Measurements from ENCODE around the gene NPHP1. TPM values are rescaled to one million over a fixed set of nuclear protein-coding genes. Genes with fewer than 3 reads are reported as not detected.

NPHP1 gene
- total and polyA plus RNA-seq, 2 donors (not counting 1 experiment from before 2014, with no cell fraction given): 2.4 TPM

DNA sequence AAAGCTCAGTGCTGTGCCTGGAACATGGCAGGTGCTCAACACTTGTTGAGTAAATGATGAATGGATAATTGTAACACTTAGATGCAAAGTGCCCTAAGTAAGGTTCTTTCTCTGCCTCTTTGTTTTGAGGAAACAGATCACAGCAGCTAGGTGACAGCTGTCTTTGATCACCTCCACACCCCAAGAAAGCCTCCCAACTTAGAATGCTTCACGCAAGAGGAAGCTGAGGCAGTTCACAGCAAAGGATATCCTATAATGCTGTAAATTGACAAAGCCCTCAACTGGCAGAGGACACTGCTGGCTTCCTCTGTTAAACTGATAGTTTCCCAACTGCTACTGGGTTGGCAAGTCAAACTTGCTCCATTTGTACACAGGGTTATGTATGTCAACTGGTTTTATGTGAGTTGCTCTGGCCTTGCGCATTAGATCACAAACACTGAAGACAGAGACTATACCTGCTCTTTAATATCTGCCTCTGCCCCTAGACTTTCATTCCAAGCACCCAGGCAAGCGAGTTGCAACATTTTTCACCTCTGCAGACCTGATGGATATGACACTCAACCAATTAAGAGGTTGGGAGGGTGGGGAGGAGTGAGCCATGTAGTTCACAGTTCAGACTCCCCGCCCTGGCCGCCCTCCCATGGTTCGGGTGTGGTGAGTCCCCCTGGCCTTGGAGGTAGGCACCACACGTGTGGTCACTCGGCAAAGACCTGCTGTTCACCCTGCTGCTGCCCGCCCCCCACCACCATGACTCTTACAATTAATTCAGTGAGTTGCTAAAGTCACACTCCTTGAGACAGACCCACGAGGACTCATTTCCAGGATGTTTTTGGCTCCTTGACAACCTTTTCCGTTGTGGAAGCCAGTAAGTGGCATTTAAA lies 84.4 kb downstream of the NPHP1 start:
- H3K27ac Mint-ChIP-seq: no peak overlapping the region
- H3K9ac ChIP-seq (ENCODE audit: low read length): no peak overlapping the region
- no peak overlapping the region for H2AFZ ChIP-seq (ENCODE audit: insufficient read depth, low read depth, low read length, poor library complexity, severe bottlenecking)
- TF ChIP-seq EZH2 (IDR thresholded peaks at IDR 0.05; ENCODE audit: borderline replicate concordance, insufficient read depth, low read depth, low read length, poor library complexity, severe bottlenecking): no peak
- TF ChIP-seq, protein P1, sequence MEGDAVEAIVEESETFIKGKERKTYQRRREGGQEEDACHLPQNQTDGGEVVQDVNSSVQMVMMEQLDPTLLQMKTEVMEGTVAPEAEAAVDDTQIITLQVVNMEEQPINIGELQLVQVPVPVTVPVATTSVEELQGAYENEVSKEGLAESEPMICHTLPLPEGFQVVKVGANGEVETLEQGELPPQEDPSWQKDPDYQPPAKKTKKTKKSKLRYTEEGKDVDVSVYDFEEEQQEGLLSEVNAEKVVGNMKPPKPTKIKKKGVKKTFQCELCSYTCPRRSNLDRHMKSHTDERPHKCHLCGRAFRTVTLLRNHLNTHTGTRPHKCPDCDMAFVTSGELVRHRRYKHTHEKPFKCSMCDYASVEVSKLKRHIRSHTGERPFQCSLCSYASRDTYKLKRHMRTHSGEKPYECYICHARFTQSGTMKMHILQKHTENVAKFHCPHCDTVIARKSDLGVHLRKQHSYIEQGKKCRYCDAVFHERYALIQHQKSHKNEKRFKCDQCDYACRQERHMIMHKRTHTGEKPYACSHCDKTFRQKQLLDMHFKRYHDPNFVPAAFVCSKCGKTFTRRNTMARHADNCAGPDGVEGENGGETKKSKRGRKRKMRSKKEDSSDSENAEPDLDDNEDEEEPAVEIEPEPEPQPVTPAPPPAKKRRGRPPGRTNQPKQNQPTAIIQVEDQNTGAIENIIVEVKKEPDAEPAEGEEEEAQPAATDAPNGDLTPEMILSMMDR (IDR thresholded peaks at IDR 0.05): no peak
- peaks cover 0 to 7% (median 0%) of the 10 kb centered on the region in 3 donors for H3K9me3 ChIP-seq (ENCODE audit: control extremely low read depth in 1 of 3, control insufficient read depth in 2 of 3, insufficient read depth in 1 of 3, low read length in 2 of 3)
- 89% methylated on average over 3 of the region's 11 CpGs for WGBS (ENCODE audit: insufficient coverage)
- no peak overlapping the region for H3K4me3 ChIP-seq (ENCODE audit: control extremely low read depth in 1 of 5, extremely low read depth in 1 of 5, insufficient read depth in 1 of 5, low read depth in 2 of 5, low read length in 4 of 5)
- no peak overlapping the region for H3K27ac ChIP-seq (ENCODE audit: low read length in 2 of 2)
- ATAC-seq (ENCODE audit: low read depth) (no peak), DNase-seq (no peak)
- no peaks in the 10 kb centered on the region for H3K36me3 ChIP-seq (replicated peaks in 1 of 2; ENCODE audit: control extremely low read depth in 1 of 2, control insufficient read depth in 1 of 2, extremely low read depth in 1 of 2, insufficient read depth in 2 of 2, low read length in 1 of 2)
- H3K4me1 ChIP-seq (ENCODE audit: control insufficient read depth in 2 of 2, insufficient read depth in 2 of 2, low read length in 2 of 2): no peaks in the 10 kb centered on the region
- no peaks in the 10 kb centered on the region for H3K4me1 Mint-ChIP-seq
- ChIA-PET CTCF (no interaction called here), POLR2A (no interaction called here)
- no peak overlapping the region for H3K4me3 Mint-ChIP-seq
- H3K9me3 Mint-ChIP-seq (ENCODE audit: insufficient read depth): no peaks in the 10 kb centered on the region
- intact Hi-C loops (cut with micrococcal nuclease): no loop called here
- no peaks in the 10 kb centered on the region for H4K20me1 ChIP-seq (ENCODE audit: control insufficient read depth, insufficient read depth, low read length, poor library complexity, severe bottlenecking)
- no peak overlapping the region for H3K4me2 ChIP-seq (replicated peaks; ENCODE audit: low read depth, low read length, poor library complexity, severe bottlenecking)
- peaks cover 36% of the 10 kb centered on the region for H3K27me3 Mint-ChIP-seq
- peaks cover 0 to 24% (median 3%) of the 10 kb centered on the region in 4 experiments for H3K27me3 ChIP-seq (replicated peaks in 1 of 4; ENCODE audit: control extremely low read depth in 1 of 4, control insufficient read depth in 3 of 4, insufficient read depth in 4 of 4, low read length in 3 of 4)
- H3K79me2 ChIP-seq (ENCODE audit: control insufficient read depth, insufficient read depth, low read length): no peaks in the 10 kb centered on the region

DNA sequence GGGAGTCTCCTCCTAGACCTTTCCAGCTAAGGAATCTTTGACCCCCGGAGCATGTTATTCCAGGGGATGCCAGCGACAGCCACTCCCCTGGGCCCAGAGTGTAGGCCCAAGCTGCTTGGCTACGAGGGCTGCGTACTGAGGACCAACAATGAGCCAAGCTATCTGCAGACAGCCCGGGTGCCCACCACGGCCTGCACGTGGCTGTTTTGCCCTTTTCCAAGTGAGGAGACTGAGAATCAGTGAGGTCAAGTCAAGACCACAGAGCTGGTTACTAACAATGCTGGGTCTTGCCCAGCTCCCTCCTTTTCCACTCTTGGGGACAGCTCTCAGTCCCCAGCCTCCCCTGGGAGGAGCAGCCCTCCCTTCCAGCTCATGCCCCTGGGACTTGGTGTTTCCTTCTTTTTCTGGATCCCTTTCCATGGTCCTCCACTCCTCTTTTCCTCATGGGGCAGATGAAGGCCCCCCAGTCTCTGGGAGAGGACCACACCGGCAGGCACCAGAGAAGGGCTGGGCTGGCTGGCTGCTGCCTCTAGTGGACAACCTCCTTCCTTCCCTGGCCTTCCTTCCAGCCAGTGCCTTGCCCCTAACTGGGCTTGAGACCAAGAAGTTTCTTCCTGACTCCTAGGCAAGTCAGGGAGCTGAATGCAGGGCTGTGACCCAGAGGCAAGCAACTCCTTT lies 88.6 kb downstream of the NPHP1 start:
- no peak overlapping the region for H2AFZ ChIP-seq (ENCODE audit: insufficient read depth, low read depth, low read length, poor library complexity, severe bottlenecking)
- no peak overlapping the region for H3K4me2 ChIP-seq (replicated peaks; ENCODE audit: low read depth, low read length, poor library complexity, severe bottlenecking)
- peaks cover 0 to 30% (median 6%) of the 10 kb centered on the region in 4 experiments for H3K27me3 ChIP-seq (replicated peaks in 1 of 4; ENCODE audit: control extremely low read depth in 1 of 4, control insufficient read depth in 3 of 4, insufficient read depth in 4 of 4, low read length in 3 of 4)
- H3K4me3 Mint-ChIP-seq: no peak overlapping the region
- no peaks in the 10 kb centered on the region for H3K36me3 ChIP-seq (replicated peaks in 1 of 2; ENCODE audit: control extremely low read depth in 1 of 2, control insufficient read depth in 1 of 2, extremely low read depth in 1 of 2, insufficient read depth in 2 of 2, low read length in 1 of 2)
- H3K27ac ChIP-seq (ENCODE audit: low read length in 2 of 2): no peak overlapping the region
- POLR2A ChIA-PET: no interaction called here
- H3K79me2 ChIP-seq (ENCODE audit: control insufficient read depth, insufficient read depth, low read length): no peaks in the 10 kb centered on the region
- H3K27me3 Mint-ChIP-seq: peaks cover 50% of the 10 kb centered on the region
- WGBS (ENCODE audit: insufficient coverage): 31% methylated on average over 8 of the region's 8 CpGs
- ATAC-seq (ENCODE audit: low read depth) (no peak), DNase-seq (no peak)
- H3K9me3 ChIP-seq (ENCODE audit: control extremely low read depth in 1 of 3, control insufficient read depth in 2 of 3, insufficient read depth in 1 of 3, low read length in 2 of 3): peaks cover 0 to 7% (median 0%) of the 10 kb centered on the region in 3 donors
- H3K27ac Mint-ChIP-seq: no peak overlapping the region
- no peak overlapping the region for H3K4me3 ChIP-seq (ENCODE audit: control extremely low read depth in 1 of 5, extremely low read depth in 1 of 5, insufficient read depth in 1 of 5, low read depth in 2 of 5, low read length in 4 of 5)
- no peaks in the 10 kb centered on the region for H3K9me3 Mint-ChIP-seq (ENCODE audit: insufficient read depth)
- H3K9ac ChIP-seq (ENCODE audit: low read length): no peak overlapping the region
- H3K4me1 Mint-ChIP-seq: no peaks in the 10 kb centered on the region
- H4K20me1 ChIP-seq (ENCODE audit: control insufficient read depth, insufficient read depth, low read length, poor library complexity, severe bottlenecking): no peaks in the 10 kb centered on the region
- CTCF ChIA-PET: no interaction called here
- intact Hi-C loops (cut with micrococcal nuclease): no loop called here
- H3K4me1 ChIP-seq (ENCODE audit: control insufficient read depth in 2 of 2, insufficient read depth in 2 of 2, low read length in 2 of 2): no peaks in the 10 kb centered on the region
- TF ChIP-seq, protein P1 (IDR thresholded peaks at IDR 0.05): no peak
- no peak for TF ChIP-seq EZH2 (IDR thresholded peaks at IDR 0.05; ENCODE audit: borderline replicate concordance, insufficient read depth, low read depth, low read length, poor library complexity, severe bottlenecking)
